Measurements from ENCODE around the gene SLC38A5.

- TF ChIP-seq FOXM1 (IDR thresholded peaks at IDR 0.05; ENCODE audit: borderline replicate concordance) (no peak), TARDBP (IDR thresholded peaks at IDR 0.05) (no peak), BHLHE40 (IDR thresholded peaks at IDR 0.05; ENCODE audit: borderline replicate concordance) (no peak), PKNOX1 (IDR thresholded peaks at IDR 0.05) (no peak), ARNT (IDR thresholded peaks at IDR 0.05) (no peak), ZNF384 (IDR thresholded peaks at IDR 0.05) (no peak), CTBP1 (IDR thresholded peaks at IDR 0.05; ENCODE audit: borderline replicate concordance) (no peak), NFRKB (IDR thresholded peaks at IDR 0.05) (no peak), ELF4 (IDR thresholded peaks at IDR 0.05) (no peak), SUZ12 (IDR thresholded peaks at IDR 0.05) (no peak), SP1 (IDR thresholded peaks at IDR 0.05) (no peak), FOXA1 (IDR thresholded peaks at IDR 0.05) (no peak), FOXK2 (IDR thresholded peaks at IDR 0.05) (no peak), L3MBTL2 (conservative IDR thresholded peaks at IDR 0.05) (no peak)
Measured at GRCh38 chrX:48474581-48474980, 4.5 kb upstream of the SLC38A5 start.

All from HEK293T (cell line).